ENCODE measurements around the gene UBXN10.

DNA sequence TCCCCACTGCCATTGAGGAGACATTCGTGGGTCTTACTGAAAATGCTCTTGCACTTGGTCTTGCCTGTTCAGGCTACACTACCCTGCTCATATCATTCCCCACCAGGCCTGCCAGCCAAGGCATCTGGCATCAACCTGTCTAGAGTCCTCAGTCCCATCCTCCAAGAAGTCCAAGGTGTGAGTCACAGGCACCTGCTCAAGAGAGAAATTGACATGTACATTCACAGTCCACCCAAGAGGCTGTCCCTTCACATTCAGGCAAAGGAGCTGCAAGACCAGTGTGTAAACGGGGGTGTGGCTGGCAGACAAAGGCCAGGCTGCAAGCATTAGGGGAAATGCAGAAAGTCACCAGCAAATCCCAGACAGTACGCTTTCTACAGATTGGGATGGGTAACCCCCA is 13.5 kb downstream of the UBXN10 start:
- TF ChIP-seq CTCF (IDR thresholded peaks at IDR 0.05; ENCODE audit: extremely low read depth in 1 of 2, insufficient read depth in 1 of 2, low read depth in 1 of 2, low read length in 2 of 2), result no peak
- TF ChIP-seq, protein P1, sequence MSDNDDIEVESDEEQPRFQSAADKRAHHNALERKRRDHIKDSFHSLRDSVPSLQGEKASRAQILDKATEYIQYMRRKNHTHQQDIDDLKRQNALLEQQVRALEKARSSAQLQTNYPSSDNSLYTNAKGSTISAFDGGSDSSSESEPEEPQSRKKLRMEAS (IDR thresholded peaks at IDR 0.05; ENCODE audit: insufficient read depth, insufficient read length), result no peak
- no peak for TF ChIP-seq POLR2AphosphoS5 (IDR thresholded peaks at IDR 0.05; ENCODE audit: insufficient read depth, low read depth, low read length)

Measured in endothelial cell of umbilical vein (primary cell).